GM19025 (cell line): ENCODE data around the gene ETV6.

Source experiments
- ATAC-seq: cut with Tn5 transposase; IDR thresholded peaks from one replicate; pipeline ENCODE4 v1.9.1; 2021; ENCODE audit warnings: mild to moderate bottlenecking, low read depth, moderate library complexity; ENCODE audit not compliant: unreplicated experiment

Gene ETV6

DNA sequence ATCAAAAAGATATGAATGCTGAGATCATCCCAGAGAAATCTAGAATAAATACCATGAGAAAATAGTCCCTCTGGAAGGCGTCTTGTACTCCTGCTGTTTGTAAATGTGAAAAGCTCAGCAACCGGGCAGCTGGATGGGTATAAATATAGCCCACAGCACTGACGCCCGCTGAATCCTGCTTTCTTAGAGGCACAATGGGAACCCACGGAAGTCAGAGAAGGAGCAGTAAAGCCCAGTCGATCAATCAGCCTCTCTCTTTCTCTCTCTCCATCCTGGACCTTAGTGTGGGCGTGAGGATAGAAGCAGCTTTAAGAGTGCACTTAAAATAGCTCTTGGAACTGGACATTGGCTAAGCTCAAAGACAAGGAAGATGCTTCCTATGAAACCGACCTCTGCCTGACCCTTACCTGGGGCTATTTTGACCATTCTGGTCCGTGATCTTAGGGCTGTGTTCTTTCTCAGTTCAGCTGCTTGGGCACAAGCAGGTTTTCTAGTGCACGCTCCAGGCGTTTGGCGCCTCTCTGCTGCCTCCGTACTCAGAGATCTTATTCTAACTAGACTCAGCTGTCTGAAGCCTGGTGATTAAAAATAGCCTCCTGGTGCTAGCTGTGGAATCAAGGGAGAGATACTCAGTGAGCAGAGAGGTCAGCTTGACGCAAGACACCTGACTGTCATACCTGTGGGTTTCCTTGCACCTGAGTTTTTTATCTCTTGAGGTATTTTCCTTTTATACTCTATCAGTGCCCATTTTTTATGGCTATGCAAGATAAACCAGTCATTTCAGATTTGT is 144.6 kb downstream of the ETV6 start:
- ATAC-seq, result no peak

- ATAC-seq, result no peak
These were observed 145.3 kb downstream of the ETV6 start for GRCh38 chr12:11794751-11795150.

GRCh38 chr12:11795192-11795912 is 145.9 kb downstream of the ETV6 start:
- no peak for ATAC-seq

DNA sequence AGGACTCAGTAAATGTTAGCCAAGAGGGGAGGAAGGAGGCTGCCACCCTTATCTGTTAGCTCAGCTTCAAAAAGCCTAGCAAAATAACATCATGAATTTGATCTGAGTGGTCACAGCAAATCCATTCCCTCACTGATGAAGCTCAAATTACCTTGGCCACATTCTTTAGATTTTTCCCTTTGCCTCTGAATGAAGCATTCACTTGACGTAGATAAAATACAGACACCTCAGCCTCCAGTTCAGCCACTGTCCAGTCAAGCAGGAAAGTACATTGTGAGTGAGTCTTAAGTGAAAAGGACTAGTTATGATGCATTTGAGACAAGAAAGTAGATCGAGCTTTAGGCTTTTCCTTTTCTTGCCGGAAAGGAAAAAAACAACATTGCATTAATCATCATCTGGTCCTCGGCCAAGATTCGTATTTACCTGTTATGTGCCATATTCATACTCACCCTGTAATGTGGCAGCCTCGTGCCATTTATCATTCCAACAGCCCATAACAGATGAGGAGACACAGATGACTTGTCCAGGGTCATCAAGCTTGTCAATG is 146.5 kb downstream of the ETV6 start:
- ATAC-seq, result no peak

GRCh38 chr12:11797317-11797913 is 147.9 kb downstream of the ETV6 start:
- no peak for ATAC-seq

- ATAC-seq, result no peak
These were observed 148.7 kb downstream of the ETV6 start for GRCh38 chr12:11798006-11798708.

DNA sequence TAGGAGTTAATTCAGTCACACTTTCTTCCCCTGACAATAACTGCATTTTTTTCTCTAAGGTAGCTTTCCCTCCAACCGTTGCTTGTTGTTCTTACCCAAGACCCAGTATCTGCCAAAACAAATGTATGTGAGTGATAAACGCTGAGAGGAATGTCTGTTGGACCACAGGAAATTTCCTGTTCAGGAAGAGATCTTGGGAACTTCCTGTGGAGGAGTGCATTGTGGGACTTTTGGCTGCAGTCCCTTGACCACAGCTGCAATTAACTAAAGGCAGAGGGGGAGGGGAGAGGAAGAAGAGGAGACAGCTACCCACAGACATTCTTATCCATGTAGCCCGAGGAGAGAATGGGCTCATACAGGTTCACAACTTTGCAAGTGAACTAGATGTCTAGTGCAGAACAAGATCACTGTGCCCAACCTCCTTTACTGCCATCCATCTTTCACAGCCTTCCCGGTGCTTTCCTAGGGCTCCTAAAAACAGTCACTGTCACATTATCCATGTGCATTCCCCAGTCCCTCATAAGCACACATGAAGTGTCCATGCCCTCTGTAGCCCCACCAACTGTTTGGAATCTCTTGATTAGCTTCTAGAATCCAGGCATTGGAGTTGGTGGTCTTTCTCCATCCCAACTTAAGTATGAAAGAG is 149.5 kb downstream of the ETV6 start:
- no peak for ATAC-seq

- no peak for ATAC-seq
These were observed 150.0 kb downstream of the ETV6 start for GRCh38 chr12:11799502-11799873.

- ATAC-seq, result no peak
These were observed 152.2 kb downstream of the ETV6 start for GRCh38 chr12:11801643-11802042.

GRCh38 chr12:11804130-11804529 is 154.7 kb downstream of the ETV6 start:
- ATAC-seq, result no peak

DNA sequence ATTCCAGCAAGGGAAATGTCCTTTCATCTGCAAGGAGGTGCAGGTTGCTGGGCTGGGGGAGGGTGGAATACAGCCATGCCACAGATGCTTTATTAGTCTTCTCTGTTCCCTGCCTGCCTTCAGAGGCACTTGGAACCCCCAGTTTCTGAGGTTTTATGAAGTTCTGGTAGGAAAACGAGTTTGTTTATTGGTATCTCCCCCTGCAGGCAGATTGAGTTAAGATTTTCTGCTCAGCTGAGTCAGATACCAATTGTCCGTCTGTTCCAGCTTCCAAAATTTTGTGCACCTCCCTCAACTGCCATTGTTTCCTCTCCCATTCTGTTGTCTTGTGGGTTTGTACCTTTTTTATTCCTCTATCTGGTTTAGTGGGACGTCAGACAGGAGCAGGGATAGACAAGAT is 155.6 kb downstream of the ETV6 start:
- no peak for ATAC-seq

DNA sequence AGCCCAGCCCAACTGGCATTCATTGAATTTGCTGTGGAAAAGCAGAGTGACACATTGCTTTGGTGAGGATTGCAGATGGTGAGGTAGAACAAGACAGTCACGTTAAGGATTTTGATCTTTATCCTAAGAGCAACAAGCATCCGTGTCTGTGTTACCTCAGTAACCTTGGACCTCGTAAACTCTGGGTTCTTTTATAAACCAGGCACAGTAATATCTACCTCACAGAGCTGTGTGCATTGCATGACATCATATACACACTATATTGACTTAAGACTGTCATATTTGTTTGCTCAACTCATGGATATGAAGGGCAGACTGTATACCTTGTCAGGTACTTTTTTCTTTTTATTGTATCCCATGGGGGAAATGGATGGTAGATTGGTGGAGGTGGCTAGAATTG is 156.2 kb downstream of the ETV6 start:
- ATAC-seq, result no peak

GRCh38 chr12:11807458-11807857 is 158.0 kb downstream of the ETV6 start:
- ATAC-seq, result no peak

DNA sequence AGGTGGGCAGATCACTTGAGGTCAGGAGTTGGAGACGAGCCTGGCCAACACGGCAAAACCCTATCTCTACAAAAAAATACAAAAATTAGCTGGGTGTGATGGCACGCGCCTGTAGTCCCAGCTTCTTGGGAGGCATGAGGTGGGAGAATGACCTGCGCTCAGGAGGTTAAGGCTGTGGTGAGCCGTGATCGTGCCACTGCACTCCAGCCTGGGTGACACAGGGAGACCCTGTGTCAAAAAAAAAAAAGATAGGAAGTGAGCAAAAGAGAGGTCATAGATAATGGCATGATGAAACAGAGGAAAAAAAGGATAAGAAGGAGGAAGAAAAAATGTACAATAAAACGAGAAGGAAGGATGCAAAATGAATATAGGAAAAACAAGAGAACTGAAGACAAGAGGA is 159.5 kb downstream of the ETV6 start:
- no peak for ATAC-seq

GRCh38 chr12:11810206-11810545 is 160.7 kb downstream of the ETV6 start:
- no peak for ATAC-seq

DNA sequence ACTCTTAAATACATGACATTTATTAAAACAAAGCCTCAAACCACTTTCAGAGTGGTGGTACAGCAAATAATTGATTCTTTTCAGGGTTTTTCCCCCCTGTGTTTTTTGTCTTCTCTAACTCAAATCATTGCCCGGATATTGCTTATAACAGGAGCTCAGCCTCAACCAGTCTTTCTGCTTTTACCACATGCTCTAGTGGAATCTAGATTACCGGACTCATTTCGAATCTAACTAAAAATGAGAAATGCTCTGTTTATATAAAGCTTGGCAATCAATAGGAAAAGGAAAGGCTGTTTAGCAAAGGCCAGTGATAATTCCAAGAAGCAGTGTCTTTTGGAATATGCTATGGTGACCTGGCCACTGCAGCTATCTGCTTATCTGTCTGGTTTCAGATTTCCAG is 161.5 kb downstream of the ETV6 start:
- no peak for ATAC-seq

DNA sequence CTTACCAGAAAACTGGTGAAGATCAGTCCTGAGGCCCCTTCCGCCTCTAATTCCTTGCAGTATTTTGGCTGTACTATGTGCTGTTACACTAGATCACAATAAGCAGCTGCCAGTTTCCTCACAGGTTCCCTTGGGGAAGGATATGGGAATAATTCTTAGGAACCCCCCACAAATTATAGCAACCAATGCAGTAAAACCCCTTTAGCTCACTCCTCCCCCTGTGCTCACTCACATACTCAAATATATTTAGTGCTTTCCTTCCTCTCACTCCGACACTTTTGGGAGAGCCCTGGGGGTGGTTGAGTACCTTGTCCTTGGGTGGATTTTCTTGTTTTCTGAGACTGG is 162.7 kb downstream of the ETV6 start:
- no peak for ATAC-seq

GRCh38 chr12:11812586-11813437 is 163.3 kb downstream of the ETV6 start:
- peak; percentile 51 for ATAC-seq

- ATAC-seq, result no peak
These were observed 164.0 kb downstream of the ETV6 start for GRCh38 chr12:11813438-11813813.

DNA sequence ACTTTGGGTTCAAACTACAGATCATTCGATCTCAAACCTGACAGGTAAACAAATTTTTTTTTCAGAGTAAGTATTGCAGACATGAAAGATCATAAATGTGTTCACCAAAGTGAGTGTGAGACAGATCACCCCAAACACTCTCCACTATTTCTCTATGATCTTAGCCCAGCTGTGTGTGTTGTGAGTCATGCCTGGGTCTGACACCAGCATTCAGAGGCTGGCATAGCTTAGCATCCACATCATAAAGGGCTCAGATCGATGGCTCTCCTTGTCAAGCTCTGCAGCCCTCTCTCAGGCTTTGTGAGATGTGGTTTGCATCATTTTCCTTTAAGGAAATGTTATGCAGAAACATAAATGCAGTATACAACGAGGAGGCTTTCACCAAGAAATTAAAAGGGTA is 164.9 kb downstream of the ETV6 start:
- no peak for ATAC-seq
